HAP-1 (cell line): ENCODE data around the gene DCUN1D5.

Experiments
- DNase-seq, 2 experiments: peaks; one replicate each; pipeline ENCODE4 v3.0.0-alpha.2; 2016 to 2020; ENCODE audit warnings: low spot score in 2 of 2
- H3K27me3 ChIP-seq: fragments of 250-450 bp; sonication (Bioruptor Pico); 2 replicates; pipeline ENCODE4 v1.5.1; 2020; ENCODE audit warnings: low read depth, mild to moderate bottlenecking, moderate library complexity
- H3K36me3 ChIP-seq: fragments of 250-450 bp; sonication (Bioruptor Pico); replicated peaks from 2 replicates; pipeline ENCODE4 v1.5.1; 2020; ENCODE audit warnings: mild to moderate bottlenecking
- H3K4me1 ChIP-seq: fragments of 250-450 bp; sonication (Bioruptor Pico); 2 replicates; pipeline ENCODE4 v1.5.1; 2020; ENCODE audit warnings: mild to moderate bottlenecking
- H3K4me3 ChIP-seq: fragments of 250-450 bp; sonication (Bioruptor Pico); 2 replicates; pipeline ENCODE4 v1.5.1; 2020; ENCODE audit warnings: mild to moderate bottlenecking, moderate library complexity
- H3K9me3 ChIP-seq: fragments of 250-450 bp; sonication (Bioruptor Pico); 2 replicates; pipeline ENCODE4 v1.5.1; 2020; ENCODE audit warnings: mild to moderate bottlenecking, moderate library complexity
- in situ Hi-C: fragments of 300-500 bp; cut with MboI; formaldehyde crosslinking; loops from 3 replicates; pipeline ENCODE4 v1.14.3; 2020; ENCODE audit warnings: low sequenced_read_pairs, inconsistent platforms, mixed read lengths

The DCUN1D5 gene

GRCh38 chr11:103078710-103079109 is 13.2 kb downstream of the DCUN1D5 start:
- H3K36me3 ChIP-seq, result peaks cover 67% of the 10 kb centered on the region
- in situ Hi-C loops, result no loop called here

GRCh38 chr11:103077554-103077953 is 14.4 kb downstream of the DCUN1D5 start:
- Histone ChIP-seq H3K27me3 (no peaks in the 10 kb centered on the region), H3K9me3 (no peaks in the 10 kb centered on the region), H3K36me3 (peaks cover 62% of the 10 kb centered on the region), H3K4me3 (no peak overlapping the region), H3K4me1 (no peaks in the 10 kb centered on the region)
- in situ Hi-C loops, result no loop called here
- no peak for DNase-seq

More at GRCh38 chr11:103078710-103079109, 13.2 kb downstream of the DCUN1D5 start:
- Histone ChIP-seq H3K27me3 (no peaks in the 10 kb centered on the region), H3K4me3 (no peak overlapping the region), H3K4me1 (no peaks in the 10 kb centered on the region), H3K9me3 (no peaks in the 10 kb centered on the region)
- no peak for DNase-seq

GRCh38 chr11:103076361-103076760 is 15.6 kb downstream of the DCUN1D5 start:
- no peaks in the 10 kb centered on the region for H3K27me3 ChIP-seq
- H3K9me3 ChIP-seq, result no peaks in the 10 kb centered on the region
- H3K36me3 ChIP-seq, result peaks cover 59% of the 10 kb centered on the region
- in situ Hi-C loops, result no loop called here
- H3K4me3 ChIP-seq, result no peak overlapping the region
- no peak for DNase-seq
- H3K4me1 ChIP-seq, result no peaks in the 10 kb centered on the region

- in situ Hi-C loops, result no loop called here
- Histone ChIP-seq H3K4me3 (no peak overlapping the region), H3K27me3 (no peaks in the 10 kb centered on the region), H3K36me3 (peaks cover 39% of the 10 kb centered on the region), H3K9me3 (no peaks in the 10 kb centered on the region), H3K4me1 (no peaks in the 10 kb centered on the region; the same call in 1 of the 2 replicates)
- DNase-seq, result no peak
These were observed 21.0 kb downstream of the DCUN1D5 start for GRCh38 chr11:103071008-103071407.

- H3K4me3 ChIP-seq, result no peak overlapping the region
- no peaks in the 10 kb centered on the region for H3K27me3 ChIP-seq
- DNase-seq, result no peak
- H3K9me3 ChIP-seq, result no peaks in the 10 kb centered on the region
- in situ Hi-C loops, result no loop called here
- H3K36me3 ChIP-seq, result peaks cover 31% of the 10 kb centered on the region
- peaks cover 2% of the 10 kb centered on the region; the same call in 1 of the 2 replicates for H3K4me1 ChIP-seq
These were observed 21.8 kb downstream of the DCUN1D5 start for GRCh38 chr11:103070142-103070541.

- Histone ChIP-seq H3K27me3 (no peaks in the 10 kb centered on the region), H3K4me3 (no peak overlapping the region), H3K9me3 (no peaks in the 10 kb centered on the region), H3K4me1 (peaks cover 2% of the 10 kb centered on the region; the same call in 1 of the 2 replicates), H3K36me3 (peaks cover 30% of the 10 kb centered on the region)
- no peak for DNase-seq
- in situ Hi-C loops, result no loop called here
These were observed 22.6 kb downstream of the DCUN1D5 start for GRCh38 chr11:103069367-103069766.

GRCh38 chr11:103067118-103067517 is 24.8 kb downstream of the DCUN1D5 start:
- H3K9me3 ChIP-seq, result no peaks in the 10 kb centered on the region
- no peak overlapping the region for H3K4me3 ChIP-seq
- no peaks in the 10 kb centered on the region for H3K27me3 ChIP-seq
- in situ Hi-C loops, result no loop called here
- H3K36me3 ChIP-seq, result peaks cover 46% of the 10 kb centered on the region
- H3K4me1 ChIP-seq, result peaks cover 2% of the 10 kb centered on the region; the same call in 1 of the 2 replicates
- no peak for DNase-seq

DNA sequence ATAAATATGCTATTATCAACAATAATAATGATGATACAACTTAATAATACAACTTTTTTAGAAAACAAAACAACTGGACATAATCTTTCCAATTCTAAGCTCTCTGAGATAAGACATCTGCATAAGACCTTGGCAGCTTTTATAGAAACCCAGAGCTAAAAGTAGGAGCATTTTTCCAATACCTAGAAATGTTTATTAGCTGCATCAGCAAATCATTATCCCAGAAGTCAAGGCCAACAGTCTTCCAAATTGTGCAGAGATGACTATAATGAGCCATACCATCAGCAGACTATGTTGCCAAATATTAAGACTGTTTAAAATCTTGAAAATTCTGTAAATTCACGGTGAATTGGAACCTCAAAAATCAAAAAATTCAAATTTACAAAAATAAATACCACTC is 30.3 kb downstream of the DCUN1D5 start:
- Histone ChIP-seq H3K9me3 (no peaks in the 10 kb centered on the region), H3K4me3 (no peak overlapping the region), H3K36me3 (peaks cover 56% of the 10 kb centered on the region), H3K27me3 (no peaks in the 10 kb centered on the region), H3K4me1 (peaks cover 2% of the 10 kb centered on the region; the same call in 1 of the 2 replicates)
- DNase-seq, result no peak
- in situ Hi-C loops, result no loop called here

DNA sequence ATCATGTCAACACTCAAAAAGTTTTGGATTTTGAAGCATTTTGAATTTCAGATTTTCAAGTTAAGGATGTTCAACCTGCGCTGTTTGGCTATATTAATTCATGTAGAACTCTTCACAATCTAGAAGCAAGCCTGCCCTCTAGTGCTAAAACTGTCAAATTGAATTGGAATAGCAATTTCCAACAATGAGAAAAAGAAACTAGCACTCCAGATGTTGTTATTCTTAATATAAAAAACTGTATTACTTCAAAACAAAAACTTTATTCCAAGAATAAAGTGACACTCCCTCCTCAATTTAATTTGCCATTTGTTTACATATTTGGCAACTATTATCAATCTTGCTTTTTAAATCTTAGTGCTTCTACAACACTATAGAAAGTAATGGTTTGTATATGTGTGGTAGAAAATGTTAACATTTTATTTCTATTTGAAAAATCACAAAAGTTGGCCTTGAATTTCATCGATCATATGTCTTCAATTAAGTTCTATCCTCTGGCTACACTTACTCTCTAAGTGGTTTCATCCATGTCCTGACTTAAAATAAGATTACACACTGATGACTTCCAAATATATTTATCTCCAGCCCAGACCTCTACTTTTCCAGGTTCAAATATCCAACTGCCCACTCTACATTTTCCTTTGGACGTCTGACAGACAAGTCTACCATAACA is 36.6 kb downstream of the DCUN1D5 start:
- in situ Hi-C loops, result no loop called here
- no peaks in the 10 kb centered on the region for H3K27me3 ChIP-seq
- H3K36me3 ChIP-seq, result peaks cover 8% of the 10 kb centered on the region
- H3K4me3 ChIP-seq, result no peak overlapping the region
- no peaks in the 10 kb centered on the region for H3K9me3 ChIP-seq
- DNase-seq, result peak in 1 of 2 experiments; percentile 32
- no peaks in the 10 kb centered on the region for H3K4me1 ChIP-seq

GRCh38 chr11:103053997-103054396 is 38.0 kb downstream of the DCUN1D5 start:
- Histone ChIP-seq H3K4me1 (no peaks in the 10 kb centered on the region), H3K36me3 (peaks cover 4% of the 10 kb centered on the region; the same call in 1 of the 2 replicates), H3K9me3 (no peaks in the 10 kb centered on the region)

DNA sequence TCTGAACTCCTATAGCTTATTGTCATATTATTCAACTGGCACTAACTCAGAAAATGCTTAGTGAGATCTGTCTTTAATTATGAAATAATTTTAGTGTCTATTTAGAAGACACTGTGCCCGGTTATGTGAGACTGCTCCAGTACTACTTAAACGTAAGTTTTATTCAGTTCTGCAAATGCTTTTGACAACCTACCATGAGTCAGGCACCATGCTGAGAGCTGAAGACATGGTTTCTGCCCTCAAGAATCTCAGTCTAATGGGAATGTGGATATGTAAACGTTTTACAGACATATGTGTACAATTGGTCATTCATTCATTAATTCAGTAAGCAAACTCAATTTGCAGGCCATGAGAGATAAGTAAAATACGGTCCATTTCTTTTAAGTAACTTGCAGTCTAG is 40.0 kb downstream of the DCUN1D5 start:
- H3K36me3 ChIP-seq, result no peaks in the 10 kb centered on the region
- H3K4me1 ChIP-seq, result no peaks in the 10 kb centered on the region
- H3K4me3 ChIP-seq, result no peak overlapping the region
- DNase-seq, result no peak
- H3K9me3 ChIP-seq, result no peaks in the 10 kb centered on the region
- in situ Hi-C loops, result no loop called here
- H3K27me3 ChIP-seq, result no peaks in the 10 kb centered on the region

More at GRCh38 chr11:103053997-103054396, 38.0 kb downstream of the DCUN1D5 start:
- in situ Hi-C loops, result no loop called here
- Histone ChIP-seq H3K4me3 (no peak overlapping the region), H3K27me3 (no peaks in the 10 kb centered on the region)
- no peak for DNase-seq

GRCh38 chr11:103051151-103051801 is 40.7 kb downstream of the DCUN1D5 start:
- H3K4me3 ChIP-seq, result no peak overlapping the region
- no peak for DNase-seq
- no peaks in the 10 kb centered on the region for H3K4me1 ChIP-seq
- in situ Hi-C loops, result no loop called here
- no peaks in the 10 kb centered on the region for H3K9me3 ChIP-seq
- H3K36me3 ChIP-seq, result no peaks in the 10 kb centered on the region
- H3K27me3 ChIP-seq, result no peaks in the 10 kb centered on the region

DNA sequence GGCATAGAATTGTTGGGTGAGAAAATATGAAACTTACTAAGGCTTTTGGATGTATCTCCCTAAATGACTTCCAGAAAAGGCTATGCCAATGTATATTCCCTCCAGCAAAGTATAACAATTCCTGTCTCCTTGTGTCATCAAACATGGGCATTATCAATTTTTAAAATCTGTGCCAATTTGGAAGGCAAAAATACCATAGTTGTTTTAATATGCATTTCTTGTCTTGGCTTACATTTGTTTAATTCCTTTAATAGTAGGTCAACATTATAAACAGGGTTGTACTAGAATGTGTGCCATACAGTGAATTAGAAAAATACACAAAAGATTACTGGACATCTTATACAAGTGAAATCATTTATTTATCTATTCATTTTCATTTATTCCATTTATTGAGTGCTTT is 41.6 kb downstream of the DCUN1D5 start:
- in situ Hi-C loops, result no loop called here
- Histone ChIP-seq H3K36me3 (no peaks in the 10 kb centered on the region), H3K27me3 (no peaks in the 10 kb centered on the region), H3K4me1 (no peaks in the 10 kb centered on the region), H3K9me3 (no peaks in the 10 kb centered on the region), H3K4me3 (no peak overlapping the region)
- no peak for DNase-seq

DNA sequence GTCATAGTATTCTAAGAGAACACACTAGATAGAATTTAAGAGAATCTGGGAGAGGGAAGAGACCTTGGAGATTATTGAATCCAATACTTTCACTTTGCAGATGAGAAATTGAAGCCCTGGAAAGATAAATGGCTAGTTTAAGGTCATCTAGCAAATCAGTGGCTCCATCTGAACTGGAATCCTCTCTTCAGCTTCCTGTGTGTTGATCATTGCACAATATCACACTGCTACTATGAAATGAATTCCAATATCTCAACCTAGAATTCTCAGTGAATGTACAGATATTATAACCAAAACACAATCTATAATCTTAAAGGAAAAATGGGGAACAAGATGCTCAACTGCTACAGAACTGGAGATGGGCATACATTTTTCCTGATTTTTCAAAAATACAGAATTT is 44.1 kb downstream of the DCUN1D5 start:
- no peak for DNase-seq
- in situ Hi-C loops, result no loop called here

More for the DNA sequence above, 44.1 kb downstream of the DCUN1D5 start:
- Histone ChIP-seq H3K9me3 (no peaks in the 10 kb centered on the region), H3K4me3 (no peak overlapping the region), H3K36me3 (no peaks in the 10 kb centered on the region), H3K4me1 (no peaks in the 10 kb centered on the region), H3K27me3 (no peaks in the 10 kb centered on the region)
